ENCODE results near the gene RPS16.

RPS16 gene

GRCh38 chr19:39413272-39413910 is 22.4 kb downstream of the RPS16 start:
- TF ChIP-seq CTCF (conservative IDR thresholded peaks at IDR 0.05; ENCODE audit: control insufficient read depth, insufficient read depth, low read depth, low read length): no peak
- DNase-seq (ENCODE audit: low read depth): peak; percentile 65
- H3K4me3 ChIP-seq (ENCODE audit: control insufficient read depth, low read depth, low read length): peak overlapping the region; percentile 86

GRCh38 chr19:39412867-39413271 is 22.9 kb downstream of the RPS16 start:
- no peak for TF ChIP-seq CTCF (conservative IDR thresholded peaks at IDR 0.05; ENCODE audit: control insufficient read depth, insufficient read depth, low read depth, low read length)
- peak overlapping the region; percentile 86 for H3K4me3 ChIP-seq (ENCODE audit: control insufficient read depth, low read depth, low read length)
- no peak for DNase-seq (ENCODE audit: low read depth)

- TF ChIP-seq CTCF (conservative IDR thresholded peaks at IDR 0.05; ENCODE audit: control insufficient read depth, insufficient read depth, low read depth, low read length): peak; percentile 51
- H3K4me3 ChIP-seq (ENCODE audit: control insufficient read depth, low read depth, low read length): peak within 1 kb of the TSS; percentile 86
- peak; percentile 99 for DNase-seq (ENCODE audit: low read depth)
These were observed 23.5 kb downstream of the RPS16 start, which contains the start of gene PLEKHG2 for GRCh38 chr19:39412100-39412866. Gene PLEKHG2 (plus strand): TSS chr19:39412669. CDS start chr19:39414087, 1,418 bp downstream.

GRCh38 chr19:39411832-39412099 is 24.0 kb downstream of the RPS16 start:
- no peak overlapping the region for H3K4me3 ChIP-seq (ENCODE audit: control insufficient read depth, low read depth, low read length)
- peak; percentile 95 for TF ChIP-seq CTCF (conservative IDR thresholded peaks at IDR 0.05; ENCODE audit: control insufficient read depth, insufficient read depth, low read depth, low read length)
- DNase-seq (ENCODE audit: low read depth): peak; percentile 94

- TF ChIP-seq CTCF (conservative IDR thresholded peaks at IDR 0.05; ENCODE audit: control insufficient read depth, insufficient read depth, low read depth, low read length): no peak
- no peak overlapping the region for H3K4me3 ChIP-seq (ENCODE audit: control insufficient read depth, low read depth, low read length)
- peak; percentile 80 for DNase-seq (ENCODE audit: low read depth)
These were observed 24.5 kb downstream of the RPS16 start for GRCh38 chr19:39411081-39411831.

- H3K4me3 ChIP-seq (ENCODE audit: control insufficient read depth, low read depth, low read length): no peak overlapping the region
- TF ChIP-seq CTCF (conservative IDR thresholded peaks at IDR 0.05; ENCODE audit: control insufficient read depth, insufficient read depth, low read depth, low read length): no peak
- no peak for DNase-seq (ENCODE audit: low read depth)
These were observed 25.0 kb downstream of the RPS16 start for GRCh38 chr19:39410831-39411080.

Measured in fibroblast of mammary gland (primary cell).